Measurements from ENCODE around the gene WWOX.

WWOX gene

DNA sequence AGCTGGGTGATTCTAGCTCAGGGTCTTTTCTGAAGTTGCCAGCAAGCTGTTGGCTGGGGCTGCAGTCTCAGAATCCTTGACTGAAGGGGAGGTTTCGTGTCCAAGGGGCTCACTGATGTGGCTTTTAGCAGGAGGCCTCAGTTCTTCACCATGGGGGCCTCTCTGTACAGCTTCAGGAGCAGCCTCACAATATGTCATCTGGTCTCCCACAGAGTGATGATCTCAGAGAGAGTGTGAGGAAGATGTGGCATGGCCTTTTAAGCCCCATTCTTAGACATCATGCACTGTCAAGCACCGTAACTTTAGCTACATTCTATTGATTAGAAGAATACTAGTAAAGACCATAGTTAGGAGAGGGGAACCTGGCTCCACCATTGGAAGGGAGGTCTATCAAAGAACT lies 732.6 kb downstream of the WWOX start:
- DNase-seq, result no peak

GRCh38 chr16:78836802-78837491 lies 737.5 kb downstream of the WWOX start:
- no peak for DNase-seq

DNA sequence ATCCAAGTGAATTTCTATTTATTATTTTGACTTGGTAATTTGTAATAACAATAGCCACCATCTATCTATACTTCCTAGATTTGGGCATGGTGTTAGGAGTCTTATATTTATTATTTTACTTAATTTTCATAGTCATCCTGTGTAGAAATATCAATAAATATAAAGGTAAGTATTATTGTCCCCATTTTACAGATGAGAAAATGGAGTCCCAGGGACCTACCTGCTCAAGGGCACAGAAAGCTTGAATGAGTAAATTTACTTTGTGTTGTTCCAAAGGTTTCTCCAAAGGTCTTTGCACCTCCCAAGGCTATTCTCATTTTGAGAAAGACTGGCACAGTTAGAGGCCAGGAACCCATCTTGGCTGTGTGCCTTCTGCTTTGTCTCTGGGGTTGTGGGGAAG lies 738.3 kb downstream of the WWOX start:
- DNase-seq, result no peak

- DNase-seq, result no peak
Measured at GRCh38 chr16:78838276-78838675, 738.8 kb downstream of the WWOX start.

- no peak for DNase-seq
Measured at GRCh38 chr16:78842950-78843349, 743.5 kb downstream of the WWOX start.

- no peak for DNase-seq
Measured at GRCh38 chr16:78843978-78844377, 744.5 kb downstream of the WWOX start.

GRCh38 chr16:78844682-78845081 lies 745.2 kb downstream of the WWOX start:
- no peak for DNase-seq

- no peak for DNase-seq
Measured at GRCh38 chr16:78851266-78851665, 751.8 kb downstream of the WWOX start.

DNA sequence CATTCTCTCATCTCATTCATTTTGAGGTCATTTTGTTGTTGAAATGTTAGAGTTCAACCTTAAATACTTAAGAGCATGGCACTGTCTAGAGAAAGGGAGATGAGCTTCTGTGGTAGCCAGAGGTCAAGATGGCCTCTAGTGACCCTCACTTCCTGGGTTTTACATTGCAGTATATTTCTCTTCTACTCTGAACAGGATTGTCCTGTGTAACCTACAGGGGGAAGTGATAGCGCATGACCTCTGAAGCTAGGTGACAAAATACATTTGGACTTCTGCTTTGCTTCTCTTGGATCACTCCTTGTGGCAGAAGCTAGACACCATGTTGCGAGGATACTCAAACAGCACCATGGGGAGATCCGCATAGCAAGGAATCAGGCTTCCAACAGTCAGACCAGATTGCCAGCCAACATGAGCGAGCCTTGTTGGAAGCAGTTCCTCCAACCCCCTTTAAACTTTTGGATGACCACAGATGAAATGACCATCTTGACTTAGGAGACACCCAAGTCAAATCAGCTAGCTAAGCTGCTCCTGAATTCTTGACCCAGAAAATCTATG lies 752.7 kb downstream of the WWOX start:
- DNase-seq, result no peak

- DNase-seq, result no peak
Measured at GRCh38 chr16:78862022-78862421, 762.6 kb downstream of the WWOX start.

- no peak for DNase-seq
Measured at GRCh38 chr16:78866521-78866920, 767.1 kb downstream of the WWOX start.

GRCh38 chr16:78869492-78869891 lies 770.0 kb downstream of the WWOX start:
- no peak for DNase-seq

- no peak for DNase-seq
Measured at GRCh38 chr16:78871241-78871640, 771.8 kb downstream of the WWOX start.

- DNase-seq, result no peak
Measured at GRCh38 chr16:78876671-78877070, 777.2 kb downstream of the WWOX start.

DNA sequence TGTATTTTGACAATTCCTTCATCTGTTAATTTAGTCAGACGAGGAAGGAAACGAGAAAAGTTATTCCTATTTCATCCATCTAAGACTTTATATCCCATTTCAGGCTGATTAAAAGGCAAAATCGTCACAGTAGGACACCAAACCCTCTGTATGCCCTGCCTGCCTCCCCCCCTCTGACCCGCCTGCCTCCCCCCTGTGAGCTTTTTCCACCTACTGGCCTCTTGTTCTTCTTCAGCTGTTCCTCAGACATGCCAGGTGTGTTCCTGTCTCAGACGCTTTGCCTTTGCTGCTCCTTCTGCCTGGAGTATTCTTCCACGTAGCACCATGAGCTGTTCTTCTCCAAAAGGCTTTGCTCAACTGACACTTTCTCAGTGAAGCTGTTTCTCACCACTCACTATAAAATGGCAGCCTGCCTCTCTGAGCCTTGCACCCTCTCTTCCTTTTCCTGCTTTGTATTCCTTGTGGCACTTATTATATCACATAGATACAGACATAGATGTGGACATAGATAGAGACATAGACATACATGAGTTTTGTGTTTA lies 777.7 kb downstream of the WWOX start:
- DNase-seq, result no peak

DNA sequence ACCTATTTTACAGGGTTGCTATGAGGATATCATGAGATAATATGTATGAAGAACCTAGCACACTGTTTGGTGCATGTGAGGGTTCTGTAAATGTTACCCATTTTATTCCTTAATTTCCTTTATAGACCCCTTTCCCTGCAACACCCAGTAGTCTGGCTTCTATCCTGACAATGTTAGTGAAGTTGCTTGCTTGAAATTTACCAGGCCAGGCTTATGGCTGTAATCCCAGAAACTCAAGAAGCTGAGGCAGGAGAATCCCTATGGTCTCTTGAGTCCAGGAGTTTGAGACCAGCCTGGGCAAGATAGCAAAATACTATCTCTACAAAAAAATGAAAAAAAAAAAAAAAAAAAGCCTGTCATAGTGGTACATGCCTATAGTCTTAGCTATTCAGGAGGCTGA lies 779.1 kb downstream of the WWOX start:
- no peak for DNase-seq

- no peak for DNase-seq
Measured at GRCh38 chr16:78879011-78879410, 779.6 kb downstream of the WWOX start.

DNA sequence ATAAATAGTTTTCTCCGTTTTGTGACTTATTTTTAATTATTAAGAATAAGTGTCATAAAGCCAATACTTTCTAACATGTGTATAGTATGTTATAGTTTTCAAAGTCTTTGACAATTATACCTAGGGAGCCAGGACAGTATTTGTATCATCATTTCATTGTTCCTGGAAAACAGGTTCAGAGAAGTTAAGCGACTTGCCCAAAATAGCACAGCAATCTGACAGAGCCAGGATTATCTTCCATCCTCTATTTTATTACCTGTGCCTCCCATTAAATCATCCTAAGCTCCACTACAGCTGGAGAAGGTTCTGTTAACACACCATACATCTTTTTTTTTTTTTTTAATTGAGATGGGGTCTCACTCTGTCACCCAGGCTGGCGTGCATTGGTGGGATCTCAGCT lies 782.7 kb downstream of the WWOX start:
- no peak for DNase-seq

DNA sequence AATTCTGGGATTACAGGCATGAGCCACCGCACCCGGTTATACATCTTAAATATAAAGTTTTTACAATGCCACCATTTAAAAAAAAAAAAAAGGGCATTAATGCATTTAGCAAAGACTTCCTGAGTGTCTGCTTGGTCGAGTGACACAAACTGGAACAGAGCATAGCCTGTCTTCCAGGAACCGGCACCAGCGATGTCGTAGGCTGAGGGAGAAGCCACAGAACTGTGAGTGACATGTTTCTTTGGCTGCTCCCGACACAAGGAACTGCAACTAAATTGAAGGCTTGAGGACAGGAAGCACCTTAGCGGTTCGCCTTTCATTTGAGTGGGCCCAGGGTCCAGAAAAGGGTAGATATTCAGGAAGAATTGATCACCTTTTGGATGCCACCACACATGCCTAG lies 783.3 kb downstream of the WWOX start:
- DNase-seq, result no peak

DNA sequence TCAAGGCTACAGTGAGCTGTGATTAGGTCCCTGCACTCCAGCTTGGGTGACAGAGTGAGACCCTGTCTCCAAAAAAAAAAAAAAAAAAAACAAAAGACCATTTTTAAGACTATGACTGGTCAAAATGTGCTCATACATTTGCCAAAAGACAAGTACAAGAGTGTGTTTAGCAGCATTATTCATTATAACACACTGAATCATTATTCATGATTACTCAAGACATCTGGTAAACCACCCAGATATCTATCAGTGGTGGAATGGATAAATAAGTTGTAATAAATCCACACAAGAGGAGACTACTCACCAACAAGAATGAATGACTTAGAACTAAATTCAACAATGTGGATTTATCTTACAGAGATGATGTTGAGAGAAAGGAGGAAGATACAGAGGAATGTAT lies 784.8 kb downstream of the WWOX start:
- DNase-seq, result no peak

DNA sequence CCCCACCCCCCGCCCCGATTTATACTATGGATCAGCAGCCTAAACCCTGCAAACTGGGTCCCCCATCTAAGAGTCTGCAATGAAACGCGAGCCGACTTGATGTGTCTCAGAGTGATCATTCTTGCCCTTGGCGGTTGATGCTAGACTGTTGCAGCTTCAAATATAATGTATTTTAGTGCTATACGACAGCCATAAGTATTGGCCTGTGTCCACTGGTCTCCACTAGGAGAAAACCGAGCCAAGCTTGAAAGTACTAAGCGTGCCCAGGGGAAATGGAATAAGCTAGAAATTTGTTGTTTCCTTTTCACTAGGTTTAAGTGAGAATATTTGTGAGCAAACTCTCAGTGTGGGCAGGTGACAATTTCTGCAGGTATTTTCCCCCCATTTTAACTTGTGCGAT lies 789.9 kb downstream of the WWOX start:
- no peak for DNase-seq

GRCh38 chr16:78890373-78890895 lies 791.0 kb downstream of the WWOX start:
- no peak for DNase-seq

GRCh38 chr16:78892951-78893733 lies 793.7 kb downstream of the WWOX start:
- no peak for DNase-seq

- DNase-seq, result no peak
Measured at GRCh38 chr16:78894886-78895285, 795.4 kb downstream of the WWOX start.
